Transverse colon (tissue), 4 donors: ENCODE data around the gene PSMD4. TPM values are rescaled to one million over a fixed set of nuclear protein-coding genes. Genes with fewer than 3 reads are reported as not detected.

Experiments used
- small RNA-seq, 4 donors: library from RNA; depleted of rRNA; stranded (forward); fragments of <200 nt; gene quantifications; one replicate each; pipeline ENCODE3, GENCODE V24; 2016
- total RNA-seq, 4 donors: library from RNA; depleted of rRNA; stranded (reverse); fragments of >200 nt; gene quantifications; one replicate each; pipeline ENCODE4 v1.1.0, GENCODE V29; 2016

The PSMD4 gene
- total RNA-seq, 4 donors from 2014 or later = 41.9 to 111 (median 79.5) TPM

Small RNAs within 50 kb of the gene (small RNA-seq; reads per million reads assigned to genes)
- 0 reads per million in 4 donors for gene RN7SL444P

Other genes starting within 250 kb of the PSMD4 start
- 10 to 100 TPM; 27.7 to 66.2 (median 54.8) TPM for gene MINDY1, start 247.8 kb upstream of the PSMD4 start, total RNA-seq
- 10 to 100 TPM in 3 of 4 donors, 1 to 10 TPM in 1; 9.0 to 80.4 (median 26.8) TPM for gene PRUNE1, start 246.3 kb upstream of the PSMD4 start, total RNA-seq
- 1 to 10 TPM in 2 of 4 donors, under 1 TPM in 1, not detected in 1; 0.68 to 10.0 (median 2.5) TPM for gene BNIPL, start 218.1 kb upstream of the PSMD4 start, total RNA-seq
- 1 to 10 TPM; 1.5 to 3.7 (median 2.8) TPM for gene C1orf56, start 207.0 kb upstream of the PSMD4 start, total RNA-seq
- 10 to 100 TPM; 34.4 to 90.2 (median 57.5) TPM for gene CDC42SE1, start 195.1 kb upstream of the PSMD4 start, total RNA-seq
- 1 to 10 TPM in 3 of 4 donors, not detected in 1; 1.2 to 3.2 (median 1.3) TPM for gene MLLT11, start 194.3 kb upstream of the PSMD4 start, total RNA-seq
- gene GABPB2, start 184.0 kb upstream of the PSMD4 start, total RNA-seq = 10 to 100 TPM in 3 of 4 donors, 1 to 10 TPM in 1; 9.6 to 19.8 (median 10.2) TPM
- 10 to 100 TPM in 1 of 4 donors, 1 to 10 TPM in 3; 1.8 to 16.3 (median 2.9) TPM for gene SEMA6C, start 108.1 kb upstream of the PSMD4 start, total RNA-seq
- gene TNFAIP8L2, start 98.1 kb upstream of the PSMD4 start, total RNA-seq = 1 to 10 TPM; 2.0 to 5.2 (median 4.2) TPM
- 10 to 100 TPM in 1 of 4 donors, 1 to 10 TPM in 3; 1.4 to 15.7 (median 7.3) TPM for gene LYSMD1, start 88.8 kb upstream of the PSMD4 start, total RNA-seq
- gene SCNM1, start 88.6 kb upstream of the PSMD4 start, total RNA-seq = 10 to 100 TPM in 3 of 4 donors, 1 to 10 TPM in 1; 9.0 to 35.4 (median 25.1) TPM
- not detected for gene TMOD4, start 78.8 kb upstream of the PSMD4 start, total RNA-seq
- 10 to 100 TPM in 3 of 4 donors, 1 to 10 TPM in 1; 4.9 to 26.6 (median 20.1) TPM for gene VPS72, start 64.5 kb upstream of the PSMD4 start, total RNA-seq
- gene PIP5K1A, start 56.2 kb upstream of the PSMD4 start, total RNA-seq = 10 to 100 TPM; 46.7 to 78.2 (median 59.4) TPM
- gene ZNF687, start 27.6 kb downstream of the PSMD4 start, total RNA-seq = 10 to 100 TPM; 24.5 to 41.9 (median 31.5) TPM
- 10 to 100 TPM; 68.0 to 95.9 (median 79.8) TPM for gene PI4KB, start 72.7 kb downstream of the PSMD4 start, total RNA-seq
- 10 to 100 TPM; 17.7 to 61.0 (median 35.4) TPM for gene RFX5, start 92.5 kb downstream of the PSMD4 start, total RNA-seq
- gene SELENBP1, start 118.0 kb downstream of the PSMD4 start, total RNA-seq = 1,000 to 10,000 TPM; 1,079 to 3,856 (median 3,214) TPM
- 100 to 1,000 TPM in 3 of 4 donors, 10 to 100 TPM in 1; 84.4 to 188 (median 140) TPM for gene PSMB4, start 144.8 kb downstream of the PSMD4 start, total RNA-seq
- 10 to 100 TPM; 44.1 to 90.9 (median 72.7) TPM for gene POGZ, start 204.8 kb downstream of the PSMD4 start, total RNA-seq